ENCODE results near the gene HPS4. TPM values are rescaled to one million over a fixed set of nuclear protein-coding genes. Genes with fewer than 3 reads are reported as not detected.

HPS4 gene
- total and polyA plus RNA-seq, 2 donors, result 15.9 to 33.3 TPM

DNA sequence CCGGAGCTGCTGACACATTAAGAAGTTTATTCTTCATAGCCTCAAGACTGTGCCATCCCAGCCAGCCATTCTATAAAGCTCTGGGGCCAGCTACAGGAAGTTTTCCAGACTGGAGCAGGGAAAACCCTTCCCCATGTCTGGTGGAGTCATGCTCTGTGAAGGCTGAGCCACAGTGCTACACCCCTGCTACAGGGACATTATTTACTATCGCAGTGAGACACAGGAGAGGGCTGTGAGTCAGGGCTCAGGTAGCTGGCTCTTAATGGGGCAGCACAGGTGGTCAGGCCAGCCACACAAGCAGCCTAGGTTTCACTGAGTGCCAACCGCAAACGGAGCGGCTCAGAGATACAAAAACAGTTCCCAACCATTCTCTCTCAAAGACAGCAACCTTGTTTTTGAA, 12.1 kb downstream of the HPS4 start:
- H3K36me3 ChIP-seq (ENCODE audit: insufficient read depth), result peaks cover 8% of the 10 kb centered on the region
- 78% methylated on average over 5 of the region's 5 CpGs for WGBS
- no peak for DNase-seq (ENCODE audit: extremely low spot score)
- H3K4me1 ChIP-seq (ENCODE audit: insufficient read depth), result no peaks in the 10 kb centered on the region
- H3K4me3 ChIP-seq (ENCODE audit: low read depth, low read length), result no peak overlapping the region
- peak overlapping the region; percentile 53 for H3K27ac ChIP-seq (ENCODE audit: low read depth)

DNA sequence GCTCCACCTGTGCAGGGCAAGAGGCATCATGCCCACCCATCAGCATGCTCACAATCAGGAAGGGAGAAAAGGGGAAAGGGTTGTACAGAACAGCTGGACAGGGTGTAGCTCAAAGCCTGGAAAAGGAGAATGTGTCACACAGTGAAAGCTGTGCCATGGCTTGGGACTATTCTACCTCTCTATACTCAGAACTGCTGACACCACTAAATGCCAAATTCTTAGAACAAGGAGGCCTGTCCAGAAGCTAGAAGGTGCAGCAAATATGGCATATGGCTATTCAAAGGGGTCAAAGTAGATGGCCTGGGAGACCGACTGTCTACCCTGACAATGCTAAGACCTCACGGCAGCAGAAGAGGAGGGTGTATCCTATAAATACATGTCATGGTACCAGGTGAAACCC, 12.8 kb downstream of the HPS4 start:
- Histone ChIP-seq H3K36me3 (ENCODE audit: insufficient read depth) (peaks cover 7% of the 10 kb centered on the region), H3K27ac (ENCODE audit: low read depth) (no peak overlapping the region), H3K4me1 (ENCODE audit: insufficient read depth) (no peaks in the 10 kb centered on the region), H3K4me3 (ENCODE audit: low read depth, low read length) (no peak overlapping the region)
- no peak for DNase-seq (ENCODE audit: extremely low spot score)
- WGBS, result 96% methylated on average over 2 of the region's 2 CpGs

- Histone ChIP-seq H3K36me3 (ENCODE audit: insufficient read depth) (peaks cover 5% of the 10 kb centered on the region), H3K4me1 (ENCODE audit: insufficient read depth) (no peaks in the 10 kb centered on the region), H3K4me3 (ENCODE audit: low read depth, low read length) (no peak overlapping the region), H3K27ac (ENCODE audit: low read depth) (no peak overlapping the region)
- DNase-seq (ENCODE audit: extremely low spot score), result no peak
- 92% methylated on average over 5 of the region's 5 CpGs for WGBS
Measured at GRCh38 chr22:26466196-26466595, 17.4 kb downstream of the HPS4 start.

DNA sequence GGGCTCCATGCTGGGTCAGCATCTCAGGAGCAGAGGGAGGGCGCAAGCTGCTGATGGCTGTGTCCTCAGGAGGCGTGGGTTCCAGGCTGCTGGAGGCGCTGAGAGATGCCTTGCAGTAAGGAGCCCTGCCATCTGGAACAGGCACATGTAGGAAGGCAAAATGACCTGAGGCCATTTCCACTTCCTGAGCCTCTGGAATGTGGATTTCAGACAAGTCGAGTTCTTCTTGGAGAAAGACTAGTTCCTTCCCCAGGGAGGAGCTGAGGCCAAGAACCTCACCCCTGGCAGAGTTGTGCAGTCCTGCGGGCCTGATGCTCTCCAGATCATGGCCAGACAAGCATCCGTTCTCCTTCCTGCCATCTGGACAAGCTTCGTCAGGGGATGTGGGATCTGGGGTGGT, 19.3 kb downstream of the HPS4 start:
- DNase-seq (ENCODE audit: extremely low spot score), result no peak
- no peak overlapping the region for H3K27ac ChIP-seq (ENCODE audit: low read depth)
- no peaks in the 10 kb centered on the region for H3K4me1 ChIP-seq (ENCODE audit: insufficient read depth)
- WGBS, result 70% methylated on average over 7 of the region's 7 CpGs
- H3K4me3 ChIP-seq (ENCODE audit: low read depth, low read length), result no peak overlapping the region
- H3K36me3 ChIP-seq (ENCODE audit: insufficient read depth), result peaks cover 3% of the 10 kb centered on the region

- 81% methylated on average over 9 of the region's 9 CpGs for WGBS
- Histone ChIP-seq H3K36me3 (ENCODE audit: insufficient read depth) (peaks cover 3% of the 10 kb centered on the region), H3K4me1 (ENCODE audit: insufficient read depth) (no peaks in the 10 kb centered on the region), H3K4me3 (ENCODE audit: low read depth, low read length) (no peak overlapping the region), H3K27ac (ENCODE audit: low read depth) (no peak overlapping the region)
- DNase-seq (ENCODE audit: extremely low spot score), result no peak
Measured at GRCh38 chr22:26463688-26464087, 19.9 kb downstream of the HPS4 start.

GRCh38 chr22:26463101-26463661, 20.4 kb downstream of the HPS4 start:
- H3K4me1 ChIP-seq (ENCODE audit: insufficient read depth), result no peaks in the 10 kb centered on the region
- no peak overlapping the region for H3K27ac ChIP-seq (ENCODE audit: low read depth)
- WGBS, result 65% methylated on average over 10 of the region's 10 CpGs
- no peak for DNase-seq (ENCODE audit: extremely low spot score)
- peaks cover 3% of the 10 kb centered on the region for H3K36me3 ChIP-seq (ENCODE audit: insufficient read depth)
- no peak overlapping the region for H3K4me3 ChIP-seq (ENCODE audit: low read depth, low read length)

GRCh38 chr22:26462641-26463040, 20.9 kb downstream of the HPS4 start:
- WGBS, result 90% methylated on average over 3 of the region's 3 CpGs
- Histone ChIP-seq H3K4me1 (ENCODE audit: insufficient read depth) (no peaks in the 10 kb centered on the region), H3K4me3 (ENCODE audit: low read depth, low read length) (no peak overlapping the region), H3K36me3 (ENCODE audit: insufficient read depth) (peaks cover 3% of the 10 kb centered on the region), H3K27ac (ENCODE audit: low read depth) (no peak overlapping the region)
- DNase-seq (ENCODE audit: extremely low spot score), result no peak

GRCh38 chr22:26462051-26462450, 21.5 kb downstream of the HPS4 start:
- no peak overlapping the region for H3K27ac ChIP-seq (ENCODE audit: low read depth)
- H3K36me3 ChIP-seq (ENCODE audit: insufficient read depth), result peaks cover 3% of the 10 kb centered on the region
- H3K4me1 ChIP-seq (ENCODE audit: insufficient read depth), result no peaks in the 10 kb centered on the region
- H3K4me3 ChIP-seq (ENCODE audit: low read depth, low read length), result no peak overlapping the region
- WGBS, result 96% methylated on average over 5 of the region's 5 CpGs
- no peak for DNase-seq (ENCODE audit: extremely low spot score)

GRCh38 chr22:26461188-26461810, 22.3 kb downstream of the HPS4 start:
- H3K4me3 ChIP-seq (ENCODE audit: low read depth, low read length), result no peak overlapping the region
- H3K4me1 ChIP-seq (ENCODE audit: insufficient read depth), result no peaks in the 10 kb centered on the region
- H3K36me3 ChIP-seq (ENCODE audit: insufficient read depth), result peaks cover 2% of the 10 kb centered on the region
- no peak overlapping the region for H3K27ac ChIP-seq (ENCODE audit: low read depth)
- WGBS, result 39% methylated on average over 3 of the region's 3 CpGs
- DNase-seq (ENCODE audit: extremely low spot score), result no peak

DNA sequence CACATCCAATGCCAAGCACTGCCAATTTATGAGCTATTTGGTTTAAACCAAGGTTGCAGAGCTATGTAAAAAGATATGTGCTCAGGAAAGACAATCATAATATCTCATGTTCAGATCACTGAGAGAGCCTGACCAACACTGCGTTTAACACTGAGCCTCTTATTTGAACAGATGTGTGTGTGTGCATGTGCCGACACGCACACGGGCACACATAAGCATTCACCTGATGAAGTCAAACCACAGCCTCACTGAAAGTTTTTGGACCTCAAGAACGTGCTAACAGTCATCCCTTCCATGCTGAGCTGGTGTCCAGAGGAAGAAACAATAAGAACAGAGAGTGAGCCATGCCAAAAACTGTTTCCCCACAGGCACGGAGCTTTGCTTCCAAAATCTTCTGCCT, 23.4 kb downstream of the HPS4 start:
- WGBS, result 69% methylated on average over 6 of the region's 6 CpGs
- Histone ChIP-seq H3K4me1 (ENCODE audit: insufficient read depth) (no peaks in the 10 kb centered on the region), H3K4me3 (ENCODE audit: low read depth, low read length) (no peak overlapping the region), H3K27ac (ENCODE audit: low read depth) (no peak overlapping the region), H3K36me3 (ENCODE audit: insufficient read depth) (no peaks in the 10 kb centered on the region)
- DNase-seq (ENCODE audit: extremely low spot score), result no peak

DNA sequence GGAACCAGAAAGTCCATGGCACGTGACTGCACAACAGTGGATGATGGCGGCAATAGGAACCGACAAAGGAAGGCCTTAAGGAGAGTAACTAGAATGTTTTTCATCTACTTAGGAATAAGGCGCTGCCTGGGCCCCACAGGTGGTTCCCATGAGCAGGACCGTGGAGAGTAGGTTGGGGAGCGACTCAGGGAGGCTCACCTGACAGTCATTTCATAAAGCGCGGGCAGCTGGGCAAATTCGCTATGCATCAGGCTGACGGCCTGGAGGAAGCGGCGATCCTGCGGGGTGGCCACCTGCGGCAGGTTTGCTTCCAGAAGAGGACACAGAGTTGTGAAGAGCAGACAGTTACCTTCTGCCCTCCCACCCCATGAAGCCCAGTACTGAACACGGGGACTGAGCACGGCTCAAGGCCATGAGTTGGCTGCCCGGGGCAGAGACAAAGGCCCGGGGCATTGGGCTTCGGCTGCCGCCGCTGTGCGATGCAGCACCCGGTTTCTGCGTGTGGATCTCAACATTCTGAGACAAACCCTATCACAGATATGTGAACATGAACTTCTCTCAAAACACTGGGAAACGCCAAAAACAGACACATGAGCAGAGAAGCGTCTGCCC, 25.8 kb downstream of the HPS4 start:
- Histone ChIP-seq H3K4me3 (ENCODE audit: low read depth, low read length) (no peak overlapping the region), H3K4me1 (ENCODE audit: insufficient read depth) (no peaks in the 10 kb centered on the region), H3K36me3 (ENCODE audit: insufficient read depth) (peaks cover 3% of the 10 kb centered on the region), H3K27ac (ENCODE audit: low read depth) (no peak overlapping the region)
- WGBS, result 94% methylated on average over 26 of the region's 26 CpGs
- DNase-seq (ENCODE audit: extremely low spot score), result no peak

DNA sequence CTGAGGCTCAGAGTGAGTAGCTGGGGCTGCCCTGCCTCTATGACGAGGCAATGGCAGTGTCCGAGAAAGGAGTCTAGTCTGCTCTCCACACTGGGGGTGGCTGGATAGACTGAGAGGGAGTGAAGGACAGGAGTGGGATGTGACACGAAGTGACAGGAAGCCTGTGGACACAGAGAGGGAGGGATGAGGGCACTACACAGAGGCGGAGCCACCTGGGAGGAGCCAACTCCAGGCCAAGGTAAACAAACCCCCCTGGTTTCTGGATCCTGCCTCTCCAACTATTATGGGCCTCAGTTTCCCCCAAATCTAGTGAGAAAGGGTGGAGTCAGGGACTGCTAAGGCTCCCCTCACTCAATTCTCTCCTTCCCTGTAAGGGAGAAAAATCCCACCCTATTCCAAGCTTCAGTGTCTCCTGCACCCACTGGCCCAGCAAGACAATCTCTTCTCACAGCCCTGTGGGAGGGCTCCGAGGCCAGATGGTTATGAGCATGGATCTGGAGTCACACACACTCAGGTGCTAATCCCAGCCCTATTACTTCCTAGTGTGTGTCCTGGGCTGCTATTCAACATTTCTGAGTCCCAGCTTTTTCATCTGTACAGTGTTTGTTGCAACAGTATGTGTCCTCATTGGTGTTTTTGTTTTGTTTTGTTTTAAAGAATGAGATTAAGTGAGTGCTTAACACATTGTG, 29.6 kb downstream of the HPS4 start:
- no peaks in the 10 kb centered on the region for H3K4me1 ChIP-seq (ENCODE audit: insufficient read depth)
- no peak overlapping the region for H3K4me3 ChIP-seq (ENCODE audit: low read depth, low read length)
- 76% methylated on average over 5 of the region's 5 CpGs for WGBS
- peaks cover 3% of the 10 kb centered on the region for H3K36me3 ChIP-seq (ENCODE audit: insufficient read depth)
- no peak overlapping the region for H3K27ac ChIP-seq (ENCODE audit: low read depth)
- DNase-seq (ENCODE audit: extremely low spot score), result no peak

GRCh38 chr22:26453216-26453615, 30.4 kb downstream of the HPS4 start:
- H3K4me3 ChIP-seq (ENCODE audit: low read depth, low read length), result no peak overlapping the region
- peaks cover 3% of the 10 kb centered on the region for H3K36me3 ChIP-seq (ENCODE audit: insufficient read depth)
- 92% methylated on average over 9 of the region's 9 CpGs for WGBS
- no peak overlapping the region for H3K27ac ChIP-seq (ENCODE audit: low read depth)
- no peaks in the 10 kb centered on the region for H3K4me1 ChIP-seq (ENCODE audit: insufficient read depth)
- DNase-seq (ENCODE audit: extremely low spot score), result no peak

Data from urinary bladder (tissue), 4 donors.